ENCODE data around the gene CNTN6. TPM values are rescaled to one million over a fixed set of nuclear protein-coding genes. Genes with fewer than 3 reads are reported as not detected.

Gene CNTN6
- polyA plus RNA-seq, 2 of the 4 experiments (the other 2 are of a cell fraction) = not detected

DNA sequence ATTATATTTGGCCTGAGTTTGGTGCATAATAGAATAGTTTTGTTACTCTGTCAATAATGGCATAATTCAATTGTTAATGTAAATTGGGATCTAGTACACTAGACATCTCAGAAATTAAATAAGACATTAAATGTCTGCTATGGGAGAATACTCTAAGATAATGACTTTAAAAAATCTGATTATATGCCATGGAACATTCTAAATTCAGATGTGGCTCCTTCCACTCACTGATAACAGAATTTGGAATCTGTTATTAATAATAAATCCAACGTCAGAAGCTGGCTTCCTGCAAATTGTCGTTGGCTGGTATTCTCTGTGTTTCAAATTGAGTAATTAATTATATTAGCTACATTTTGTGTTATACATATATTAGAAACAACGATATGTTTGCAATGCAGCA lies 258.1 kb downstream of the CNTN6 start:
- WGBS (ENCODE audit: missing lambda C conversion rate) = under 1% methylated on average over 3 of the region's 3 CpGs
- CTCF ChIA-PET = no interaction called here

DNA sequence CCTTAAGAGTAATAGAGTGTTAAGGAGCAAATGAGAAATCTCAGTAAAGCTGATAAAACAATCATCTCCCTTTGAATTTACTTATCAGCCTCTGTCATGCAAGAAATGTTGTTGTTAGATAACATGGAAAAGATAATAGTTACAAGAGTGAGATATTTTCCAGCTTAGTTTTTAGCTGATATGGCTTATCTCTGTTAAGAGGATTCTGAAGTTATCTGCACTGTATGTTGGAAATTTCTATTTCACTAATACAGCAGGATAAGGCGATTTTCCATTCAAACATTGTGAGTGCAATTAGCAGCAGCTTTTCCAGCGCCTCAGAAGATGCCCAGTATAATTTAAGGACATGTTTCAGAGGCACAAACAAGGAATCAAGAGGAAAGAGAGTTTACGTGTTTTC lies 262.9 kb downstream of the CNTN6 start:
- no peaks in the 10 kb centered on the region for H3K4me1 ChIP-seq
- 21% methylated on average over 3 of the region's 3 CpGs for WGBS (ENCODE audit: missing lambda C conversion rate)
- CTCF ChIA-PET = no interaction called here
- H3K27ac ChIP-seq = no peak overlapping the region
- no peak for DNase-seq (ENCODE audit: low read depth in 1 of 2, low spot score in 1 of 2)
- TF ChIP-seq EHF (CRISPR knock-in tag; IDR thresholded peaks at IDR 0.05) (no peak), FOSL2 (IDR thresholded peaks at IDR 0.05) (no peak), FOSL2 (CRISPR knock-in tag; IDR thresholded peaks at IDR 0.05) (no peak), SREBF2 (IDR thresholded peaks at IDR 0.05) (no peak), EP300 (IDR thresholded peaks at IDR 0.05) (no peak), TFCP2L1 (CRISPR knock-in tag; IDR thresholded peaks at IDR 0.05) (no peak), RAD21 (conservative IDR thresholded peaks at IDR 0.05 in 1 of 2, IDR thresholded peaks at IDR 0.05 in 1 of 2) (no peak)
- TF ChIP-seq, protein P1, sequence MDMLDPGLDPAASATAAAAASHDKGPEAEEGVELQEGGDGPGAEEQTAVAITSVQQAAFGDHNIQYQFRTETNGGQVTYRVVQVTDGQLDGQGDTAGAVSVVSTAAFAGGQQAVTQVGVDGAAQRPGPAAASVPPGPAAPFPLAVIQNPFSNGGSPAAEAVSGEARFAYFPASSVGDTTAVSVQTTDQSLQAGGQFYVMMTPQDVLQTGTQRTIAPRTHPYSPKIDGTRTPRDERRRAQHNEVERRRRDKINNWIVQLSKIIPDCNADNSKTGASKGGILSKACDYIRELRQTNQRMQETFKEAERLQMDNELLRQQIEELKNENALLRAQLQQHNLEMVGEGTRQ (IDR thresholded peaks at IDR 0.05) = no peak
- TF ChIP-seq, protein P2, sequence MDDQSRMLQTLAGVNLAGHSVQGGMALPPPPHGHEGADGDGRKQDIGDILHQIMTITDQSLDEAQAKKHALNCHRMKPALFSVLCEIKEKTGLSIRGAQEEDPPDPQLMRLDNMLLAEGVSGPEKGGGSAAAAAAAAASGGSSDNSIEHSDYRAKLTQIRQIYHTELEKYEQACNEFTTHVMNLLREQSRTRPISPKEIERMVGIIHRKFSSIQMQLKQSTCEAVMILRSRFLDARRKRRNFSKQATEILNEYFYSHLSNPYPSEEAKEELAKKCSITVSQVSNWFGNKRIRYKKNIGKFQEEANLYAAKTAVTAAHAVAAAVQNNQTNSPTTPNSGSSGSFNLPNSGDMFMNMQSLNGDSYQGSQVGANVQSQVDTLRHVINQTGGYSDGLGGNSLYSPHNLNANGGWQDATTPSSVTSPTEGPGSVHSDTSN (IDR thresholded peaks at IDR 0.05) = no peak
- FAIRE-seq = no peak
- no peak overlapping the region for H3K4me3 ChIP-seq
- H3K9me3 ChIP-seq = no peaks in the 10 kb centered on the region
- ATAC-seq = no peak
- POLR2A ChIA-PET = no interaction called here
- no peak overlapping the region for H3K4me2 ChIP-seq

More for the DNA sequence above, 258.1 kb downstream of the CNTN6 start:
- H3K4me1 ChIP-seq = no peaks in the 10 kb centered on the region
- no peaks in the 10 kb centered on the region for H3K9me3 ChIP-seq
- TF ChIP-seq CHD2 (IDR thresholded peaks at IDR 0.05; ENCODE audit: low read length, partially characterized antibody) (no peak), NPAS2 (CRISPR knock-in tag; IDR thresholded peaks at IDR 0.05; ENCODE audit: borderline replicate concordance) (no peak)
- H3K4me2 ChIP-seq = no peak overlapping the region
- FAIRE-seq (no peak), ATAC-seq (no peak), DNase-seq (ENCODE audit: low read depth in 1 of 2, low spot score in 1 of 2) (no peak)
- no peak overlapping the region for H3K27ac ChIP-seq
- POLR2A ChIA-PET = no interaction called here
- no peak overlapping the region for H3K4me3 ChIP-seq

DNA sequence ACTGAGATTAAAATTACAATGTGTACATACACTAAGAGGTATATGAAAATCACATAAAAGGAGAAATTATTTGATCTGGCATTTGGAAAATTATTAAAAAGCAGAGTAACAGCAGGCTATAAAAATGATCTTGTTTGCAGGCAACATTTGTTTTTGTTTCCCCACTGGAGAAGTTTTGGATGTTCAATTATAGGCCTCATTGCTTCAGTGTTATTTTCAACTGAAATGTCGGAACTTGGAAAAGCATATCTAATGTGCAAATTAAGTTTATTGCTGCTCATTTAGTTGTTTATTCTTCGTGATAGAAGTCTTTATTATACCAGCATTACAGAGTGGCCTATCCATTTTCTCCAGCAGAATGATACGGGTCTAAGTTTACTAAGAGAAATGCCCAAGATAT lies 263.3 kb downstream of the CNTN6 start:
- Histone ChIP-seq H3K9me3 (no peaks in the 10 kb centered on the region), H3K4me1 (no peaks in the 10 kb centered on the region), H3K4me3 (no peak overlapping the region), H3K27ac (no peak overlapping the region), H3K4me2 (no peak overlapping the region)
- ATAC-seq = no peak
- 19% methylated on average over 3 of the region's 3 CpGs for WGBS (ENCODE audit: missing lambda C conversion rate)
- FAIRE-seq = no peak
- POLR2A ChIA-PET = no interaction called here
- TF ChIP-seq, protein P3, sequence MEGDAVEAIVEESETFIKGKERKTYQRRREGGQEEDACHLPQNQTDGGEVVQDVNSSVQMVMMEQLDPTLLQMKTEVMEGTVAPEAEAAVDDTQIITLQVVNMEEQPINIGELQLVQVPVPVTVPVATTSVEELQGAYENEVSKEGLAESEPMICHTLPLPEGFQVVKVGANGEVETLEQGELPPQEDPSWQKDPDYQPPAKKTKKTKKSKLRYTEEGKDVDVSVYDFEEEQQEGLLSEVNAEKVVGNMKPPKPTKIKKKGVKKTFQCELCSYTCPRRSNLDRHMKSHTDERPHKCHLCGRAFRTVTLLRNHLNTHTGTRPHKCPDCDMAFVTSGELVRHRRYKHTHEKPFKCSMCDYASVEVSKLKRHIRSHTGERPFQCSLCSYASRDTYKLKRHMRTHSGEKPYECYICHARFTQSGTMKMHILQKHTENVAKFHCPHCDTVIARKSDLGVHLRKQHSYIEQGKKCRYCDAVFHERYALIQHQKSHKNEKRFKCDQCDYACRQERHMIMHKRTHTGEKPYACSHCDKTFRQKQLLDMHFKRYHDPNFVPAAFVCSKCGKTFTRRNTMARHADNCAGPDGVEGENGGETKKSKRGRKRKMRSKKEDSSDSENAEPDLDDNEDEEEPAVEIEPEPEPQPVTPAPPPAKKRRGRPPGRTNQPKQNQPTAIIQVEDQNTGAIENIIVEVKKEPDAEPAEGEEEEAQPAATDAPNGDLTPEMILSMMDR (IDR thresholded peaks at IDR 0.05) = no peak
- TF ChIP-seq KDM5A (IDR thresholded peaks at IDR 0.05) = no peak
- CTCF ChIA-PET = no interaction called here
- no peak for DNase-seq (ENCODE audit: low read depth in 1 of 2, low spot score in 1 of 2)

DNA sequence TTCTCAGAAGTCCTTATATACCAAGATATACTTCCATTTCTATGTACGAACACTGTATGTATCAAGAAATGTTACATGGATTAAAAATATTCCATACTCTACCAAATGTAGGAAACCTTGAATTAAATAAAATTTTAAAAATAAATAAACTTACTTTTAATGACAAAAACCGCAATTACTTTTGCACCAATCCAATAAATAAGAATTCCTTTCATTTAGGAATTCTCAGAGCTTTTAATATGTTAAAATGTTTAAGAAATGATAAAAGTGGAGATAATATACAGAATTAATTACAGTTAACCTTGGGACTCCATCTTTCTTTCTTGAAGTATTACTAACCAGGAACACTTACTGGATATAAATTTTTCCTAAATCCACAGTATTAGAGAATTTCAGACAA lies 272.7 kb downstream of the CNTN6 start:
- Histone ChIP-seq H3K27ac (no peak overlapping the region), H3K4me3 (no peak overlapping the region), H3K4me2 (no peak overlapping the region), H3K9me3 (no peaks in the 10 kb centered on the region), H3K4me1 (no peaks in the 10 kb centered on the region)
- TF ChIP-seq SREBF2 (IDR thresholded peaks at IDR 0.05) = no peak
- no peak for TF ChIP-seq POLR2AphosphoS2 (conservative IDR thresholded peaks at IDR 0.05; ENCODE audit: low read length)
- TF ChIP-seq, protein P4, sequence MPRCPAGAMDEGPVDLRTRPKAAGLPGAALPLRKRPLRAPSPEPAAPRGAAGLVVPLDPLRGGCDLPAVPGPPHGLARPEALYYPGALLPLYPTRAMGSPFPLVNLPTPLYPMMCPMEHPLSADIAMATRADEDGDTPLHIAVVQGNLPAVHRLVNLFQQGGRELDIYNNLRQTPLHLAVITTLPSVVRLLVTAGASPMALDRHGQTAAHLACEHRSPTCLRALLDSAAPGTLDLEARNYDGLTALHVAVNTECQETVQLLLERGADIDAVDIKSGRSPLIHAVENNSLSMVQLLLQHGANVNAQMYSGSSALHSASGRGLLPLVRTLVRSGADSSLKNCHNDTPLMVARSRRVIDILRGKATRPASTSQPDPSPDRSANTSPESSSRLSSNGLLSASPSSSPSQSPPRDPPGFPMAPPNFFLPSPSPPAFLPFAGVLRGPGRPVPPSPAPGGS (IDR thresholded peaks at IDR 0.05) = no peak
- no peak for TF ChIP-seq MYC (IDR thresholded peaks at IDR 0.05; ENCODE audit: borderline replicate concordance, low read length)
- TF ChIP-seq CHD2 (IDR thresholded peaks at IDR 0.05; ENCODE audit: low read length, partially characterized antibody) = no peak
- TF ChIP-seq ZC3H11A (IDR thresholded peaks at IDR 0.05) = no peak
- no peak for TF ChIP-seq POLR2A (IDR thresholded peaks at IDR 0.05; ENCODE audit: low read length)
- no peak for TF ChIP-seq HOXB5 (CRISPR knock-in tag; IDR thresholded peaks at IDR 0.05)
- CTCF ChIA-PET = no interaction called here
- FAIRE-seq (no peak), ATAC-seq (no peak), DNase-seq (ENCODE audit: low read depth in 1 of 2, low spot score in 1 of 2) (no peak)
- POLR2A ChIA-PET = no interaction called here
- 1% methylated on average over 2 of the region's 2 CpGs for WGBS (ENCODE audit: missing lambda C conversion rate)
